Kidney epithelial cell (primary cell): Measurements from ENCODE around the gene RASAL2. TPM values are rescaled to one million over a fixed set of nuclear protein-coding genes. Genes with fewer than 3 reads are reported as not detected.
"Not testable (repeated sequence)": the region's sequence is repeated elsewhere in the genome, so short reads cannot be mapped to it uniquely, and the experiment has no call there.

Source experiments
- DNase-seq: peaks from one replicate; pipeline ENCODE4 v3.0.0-alpha.2; 2010; ENCODE audit warnings: low read depth
- H3K27me3 ChIP-seq: 2 replicates; pipeline ENCODE4 v1.6.0; 2011; ENCODE audit warnings: low read length; ENCODE audit not compliant: control insufficient read depth, insufficient read depth
- H3K36me3 ChIP-seq: 2 replicates; pipeline ENCODE4 v1.5.1; 2011; ENCODE audit warnings: low read length; ENCODE audit not compliant: control insufficient read depth, insufficient read depth
- H3K4me3 ChIP-seq: 2 replicates; pipeline ENCODE4 v1.5.1; 2011; ENCODE audit warnings: low read depth, mild to moderate bottlenecking, control low read depth, low read length
- total RNA-seq: library from RNA; depleted of rRNA; stranded (reverse); fragments of >200 nt; gene quantifications from 2 replicates; pipeline ENCODE4 v1.2.3, GENCODE V29; 2015
- TF ChIP-seq, protein P1 (sequence below): IDR thresholded peaks from 2 replicates; pipeline ENCODE4 v1.5.1; 2011; ENCODE audit warnings: mild to moderate bottlenecking, moderate library complexity, low read length, control low read depth, inconsistent platforms; ENCODE audit not compliant: insufficient read depth, poor library complexity, severe bottlenecking

RASAL2 gene
- total RNA-seq, 1 donor from 2014 or later = 18.3 TPM

DNA sequence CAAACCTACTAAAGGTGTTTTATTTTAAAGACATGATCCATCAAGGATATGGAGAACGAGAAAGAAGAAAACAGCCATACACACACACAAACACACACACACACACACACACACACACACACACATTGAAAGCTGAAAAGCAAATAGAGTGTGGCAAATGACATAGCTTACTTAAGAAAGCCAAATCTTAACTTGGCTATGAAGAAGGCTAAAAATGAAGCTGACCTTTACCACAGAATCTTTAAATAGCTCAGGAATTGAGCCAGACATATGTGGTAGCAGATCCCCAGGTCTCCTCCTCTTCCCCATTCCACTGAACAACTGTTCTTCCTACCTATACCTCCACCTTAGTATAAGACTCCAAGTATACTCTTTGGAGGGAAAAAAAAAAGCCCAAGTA, 217.3 kb downstream of the RASAL2 start:
- no peak for DNase-seq
- no peak overlapping the region for H3K4me3 ChIP-seq
- H3K27me3 ChIP-seq = no peaks in the 10 kb centered on the region
- no peaks in the 10 kb centered on the region for H3K36me3 ChIP-seq
- TF ChIP-seq, protein P1, sequence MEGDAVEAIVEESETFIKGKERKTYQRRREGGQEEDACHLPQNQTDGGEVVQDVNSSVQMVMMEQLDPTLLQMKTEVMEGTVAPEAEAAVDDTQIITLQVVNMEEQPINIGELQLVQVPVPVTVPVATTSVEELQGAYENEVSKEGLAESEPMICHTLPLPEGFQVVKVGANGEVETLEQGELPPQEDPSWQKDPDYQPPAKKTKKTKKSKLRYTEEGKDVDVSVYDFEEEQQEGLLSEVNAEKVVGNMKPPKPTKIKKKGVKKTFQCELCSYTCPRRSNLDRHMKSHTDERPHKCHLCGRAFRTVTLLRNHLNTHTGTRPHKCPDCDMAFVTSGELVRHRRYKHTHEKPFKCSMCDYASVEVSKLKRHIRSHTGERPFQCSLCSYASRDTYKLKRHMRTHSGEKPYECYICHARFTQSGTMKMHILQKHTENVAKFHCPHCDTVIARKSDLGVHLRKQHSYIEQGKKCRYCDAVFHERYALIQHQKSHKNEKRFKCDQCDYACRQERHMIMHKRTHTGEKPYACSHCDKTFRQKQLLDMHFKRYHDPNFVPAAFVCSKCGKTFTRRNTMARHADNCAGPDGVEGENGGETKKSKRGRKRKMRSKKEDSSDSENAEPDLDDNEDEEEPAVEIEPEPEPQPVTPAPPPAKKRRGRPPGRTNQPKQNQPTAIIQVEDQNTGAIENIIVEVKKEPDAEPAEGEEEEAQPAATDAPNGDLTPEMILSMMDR = no peak

DNA sequence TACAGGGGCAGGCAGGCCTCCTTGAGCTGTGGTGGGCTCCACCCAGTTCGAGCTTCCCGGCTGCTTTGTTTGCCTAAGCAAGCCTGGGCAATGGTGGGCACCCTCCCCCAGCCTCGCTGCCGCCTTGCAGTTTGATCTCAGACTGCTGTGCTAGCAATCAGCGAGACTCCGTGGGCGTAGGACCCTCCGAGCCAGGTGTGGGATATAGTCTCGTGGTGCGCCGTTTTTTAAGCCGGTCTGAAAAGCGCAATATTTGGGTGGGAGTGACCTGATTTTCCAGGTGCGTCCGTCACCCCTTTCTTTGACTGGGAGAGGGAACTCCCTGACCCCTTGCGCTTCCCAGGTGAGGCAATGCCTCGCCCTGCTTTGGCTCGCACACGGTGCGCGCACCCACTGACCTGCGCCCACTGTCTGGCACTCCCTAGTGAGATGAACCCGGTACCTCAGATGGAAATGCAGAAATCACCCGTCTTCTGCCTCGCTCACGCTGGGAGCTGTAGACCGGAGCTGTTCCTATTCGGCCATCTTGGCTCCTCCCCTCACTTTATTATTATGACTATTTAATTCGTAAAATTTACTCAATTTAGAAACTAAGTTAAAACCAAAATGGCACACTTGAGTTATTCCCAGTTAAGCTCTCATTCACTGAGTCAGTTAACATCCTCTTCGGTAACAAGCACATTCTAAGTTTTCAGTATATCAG, 226.5 kb downstream of the RASAL2 start:
- DNase-seq, H3K36me3 ChIP-seq, H3K27me3 ChIP-seq: not testable (repeated sequence)
- peak overlapping the region; percentile 20 for H3K4me3 ChIP-seq

DNA sequence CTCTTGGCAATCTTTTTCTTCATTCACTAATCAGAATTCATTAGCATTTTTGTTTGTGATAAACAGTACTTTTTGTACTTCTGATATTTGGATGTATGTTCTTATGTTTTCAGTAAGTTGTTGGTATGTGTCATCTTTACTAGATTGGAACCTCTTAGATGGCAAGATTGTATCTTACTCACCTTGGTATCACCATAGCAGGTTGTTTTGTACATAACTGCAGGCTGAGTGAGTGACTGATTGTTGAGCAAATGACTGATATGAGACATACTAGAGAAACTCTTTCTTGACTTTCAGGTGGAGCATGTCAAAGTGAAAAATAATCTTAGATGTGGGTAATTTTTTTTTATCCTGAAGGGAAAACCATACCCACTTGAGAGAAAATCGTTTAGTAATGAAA, 229.2 kb downstream of the RASAL2 start:
- no peaks in the 10 kb centered on the region for H3K27me3 ChIP-seq
- no peak for DNase-seq
- H3K36me3 ChIP-seq = no peaks in the 10 kb centered on the region
- TF ChIP-seq, protein P1 = no peak
- no peak overlapping the region for H3K4me3 ChIP-seq

DNA sequence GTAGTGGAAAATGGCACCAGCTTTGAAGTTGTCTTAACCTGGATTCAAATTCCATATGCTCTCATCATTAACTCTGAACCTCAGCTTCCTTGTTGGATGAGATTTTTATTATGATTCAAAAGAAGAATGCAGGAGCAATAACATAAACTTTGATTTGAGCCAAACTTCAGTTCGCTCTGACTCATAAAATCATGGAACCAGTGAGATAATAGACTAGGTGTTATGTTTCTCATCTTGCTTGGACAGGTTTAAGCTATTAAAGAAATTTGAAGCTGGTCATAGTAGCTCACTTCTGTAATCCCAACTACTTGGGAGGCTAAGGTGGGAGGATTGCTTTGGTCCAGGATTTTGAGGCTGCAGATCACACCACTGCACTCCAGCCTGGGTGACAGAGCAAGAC, 230.1 kb downstream of the RASAL2 start:
- H3K36me3 ChIP-seq = no peaks in the 10 kb centered on the region
- no peak overlapping the region for H3K4me3 ChIP-seq
- H3K27me3 ChIP-seq = no peaks in the 10 kb centered on the region
- no peak for DNase-seq
- TF ChIP-seq, protein P1 = no peak

DNA sequence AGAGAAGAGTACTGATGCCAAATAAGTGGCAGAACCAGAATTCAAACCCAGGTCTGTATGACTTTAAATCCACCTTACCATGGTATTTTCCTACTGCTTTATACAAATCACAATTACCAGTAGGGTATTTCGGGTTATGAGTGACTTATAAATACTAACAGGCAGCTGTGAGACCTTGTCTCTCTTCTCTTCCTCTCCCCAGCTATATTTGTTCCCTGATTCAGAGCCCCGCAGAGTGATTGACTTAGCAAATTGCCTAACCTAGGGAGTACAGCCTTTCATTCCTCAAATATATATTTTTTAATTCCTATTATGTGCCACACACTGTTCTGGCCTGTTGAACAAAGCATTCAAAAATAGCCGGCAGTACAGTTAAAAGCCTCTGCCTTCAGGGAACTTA, 234.8 kb downstream of the RASAL2 start:
- DNase-seq = no peak
- Histone ChIP-seq H3K4me3 (no peak overlapping the region), H3K36me3 (no peaks in the 10 kb centered on the region), H3K27me3 (no peaks in the 10 kb centered on the region)
- TF ChIP-seq, protein P1 = no peak

DNA sequence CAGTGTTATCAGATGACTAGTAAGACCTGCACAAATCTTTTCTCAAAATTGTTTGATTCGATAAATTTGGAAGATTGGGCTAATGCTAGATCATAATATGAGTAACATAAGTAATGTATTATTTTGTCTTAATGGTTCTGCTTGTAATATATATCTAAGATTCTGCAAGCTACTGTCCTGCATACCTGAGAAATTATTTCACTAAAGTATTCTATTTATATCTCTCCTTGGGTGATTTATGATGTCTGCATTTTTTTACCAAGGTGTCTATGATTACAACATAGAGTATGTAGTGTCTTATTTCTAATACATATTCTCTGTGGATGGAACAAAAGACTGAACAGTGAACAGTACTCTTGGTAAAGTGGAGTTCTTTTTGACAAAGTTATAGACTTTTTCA, 236.2 kb downstream of the RASAL2 start:
- no peak overlapping the region for H3K4me3 ChIP-seq
- TF ChIP-seq, protein P1 = no peak
- DNase-seq = no peak
- no peaks in the 10 kb centered on the region for H3K27me3 ChIP-seq
- H3K36me3 ChIP-seq = no peaks in the 10 kb centered on the region
